Kidney epithelial cell (primary cell): ENCODE measurements around the gene MOSPD3. TPM values are rescaled to one million over a fixed set of nuclear protein-coding genes. Genes with fewer than 3 reads are reported as not detected.
A peak's percentile ranks its signal among the peaks of the same experiment; 100 is the strongest.

Experiments used
- DNase-seq: peaks from one replicate; pipeline ENCODE4 v3.0.0-alpha.2; 2010; ENCODE audit warnings: low read depth
- H3K27me3 ChIP-seq: 2 replicates; pipeline ENCODE4 v1.6.0; 2011; ENCODE audit warnings: low read length; ENCODE audit not compliant: control insufficient read depth, insufficient read depth
- H3K36me3 ChIP-seq: 2 replicates; pipeline ENCODE4 v1.5.1; 2011; ENCODE audit warnings: low read length; ENCODE audit not compliant: control insufficient read depth, insufficient read depth
- H3K4me3 ChIP-seq: 2 replicates; pipeline ENCODE4 v1.5.1; 2011; ENCODE audit warnings: low read depth, mild to moderate bottlenecking, control low read depth, low read length
- total RNA-seq: library from RNA; depleted of rRNA; stranded (reverse); fragments of >200 nt; gene quantifications from 2 replicates; pipeline ENCODE4 v1.2.3, GENCODE V29; 2015
- TF ChIP-seq, protein P1 (sequence below): IDR thresholded peaks from 2 replicates; pipeline ENCODE4 v1.5.1; 2011; ENCODE audit warnings: mild to moderate bottlenecking, moderate library complexity, low read length, control low read depth, inconsistent platforms; ENCODE audit not compliant: insufficient read depth, poor library complexity, severe bottlenecking

MOSPD3 gene
- total RNA-seq, 1 donor from 2014 or later = 14.5 TPM

DNA sequence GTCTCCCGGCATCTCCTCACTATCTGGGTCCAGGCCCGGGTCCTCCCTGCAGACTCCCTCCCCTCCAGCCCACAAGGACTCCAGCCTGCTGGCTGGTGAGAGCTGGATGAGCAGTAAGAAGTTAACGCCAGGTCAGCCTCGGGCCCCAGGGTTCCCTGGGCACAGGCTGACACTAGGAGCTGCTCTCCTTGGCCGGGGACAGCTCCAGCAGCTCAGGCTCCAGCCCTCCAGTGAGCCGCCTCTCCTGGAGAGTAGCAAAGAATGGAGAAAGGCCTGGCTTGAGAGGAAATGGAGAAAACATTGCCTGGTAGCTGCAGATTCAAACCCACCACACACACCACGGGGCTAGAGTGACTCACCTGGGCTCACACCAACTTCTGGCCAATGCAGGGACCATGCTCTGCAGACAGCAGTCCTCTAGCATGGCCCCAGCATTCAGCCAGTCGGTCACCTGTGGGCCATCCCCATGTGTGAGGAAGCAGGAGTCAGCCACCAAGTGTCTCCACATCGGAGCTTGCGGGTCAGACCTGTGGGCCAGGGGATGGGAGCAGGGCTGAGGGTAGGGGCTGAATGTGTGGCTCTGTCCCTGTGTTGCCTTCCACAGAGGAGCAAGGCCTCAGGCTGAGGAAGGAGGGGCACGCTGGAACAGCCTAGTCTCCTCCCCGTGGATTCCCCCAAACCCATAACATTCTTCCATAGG lies 45.2 kb upstream of the MOSPD3 start:
- H3K36me3 ChIP-seq = no peaks in the 10 kb centered on the region
- peaks cover 6% of the 10 kb centered on the region for H3K27me3 ChIP-seq
- H3K4me3 ChIP-seq = no peak overlapping the region
- DNase-seq = no peak
- TF ChIP-seq, protein P1, sequence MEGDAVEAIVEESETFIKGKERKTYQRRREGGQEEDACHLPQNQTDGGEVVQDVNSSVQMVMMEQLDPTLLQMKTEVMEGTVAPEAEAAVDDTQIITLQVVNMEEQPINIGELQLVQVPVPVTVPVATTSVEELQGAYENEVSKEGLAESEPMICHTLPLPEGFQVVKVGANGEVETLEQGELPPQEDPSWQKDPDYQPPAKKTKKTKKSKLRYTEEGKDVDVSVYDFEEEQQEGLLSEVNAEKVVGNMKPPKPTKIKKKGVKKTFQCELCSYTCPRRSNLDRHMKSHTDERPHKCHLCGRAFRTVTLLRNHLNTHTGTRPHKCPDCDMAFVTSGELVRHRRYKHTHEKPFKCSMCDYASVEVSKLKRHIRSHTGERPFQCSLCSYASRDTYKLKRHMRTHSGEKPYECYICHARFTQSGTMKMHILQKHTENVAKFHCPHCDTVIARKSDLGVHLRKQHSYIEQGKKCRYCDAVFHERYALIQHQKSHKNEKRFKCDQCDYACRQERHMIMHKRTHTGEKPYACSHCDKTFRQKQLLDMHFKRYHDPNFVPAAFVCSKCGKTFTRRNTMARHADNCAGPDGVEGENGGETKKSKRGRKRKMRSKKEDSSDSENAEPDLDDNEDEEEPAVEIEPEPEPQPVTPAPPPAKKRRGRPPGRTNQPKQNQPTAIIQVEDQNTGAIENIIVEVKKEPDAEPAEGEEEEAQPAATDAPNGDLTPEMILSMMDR = no peak

DNA sequence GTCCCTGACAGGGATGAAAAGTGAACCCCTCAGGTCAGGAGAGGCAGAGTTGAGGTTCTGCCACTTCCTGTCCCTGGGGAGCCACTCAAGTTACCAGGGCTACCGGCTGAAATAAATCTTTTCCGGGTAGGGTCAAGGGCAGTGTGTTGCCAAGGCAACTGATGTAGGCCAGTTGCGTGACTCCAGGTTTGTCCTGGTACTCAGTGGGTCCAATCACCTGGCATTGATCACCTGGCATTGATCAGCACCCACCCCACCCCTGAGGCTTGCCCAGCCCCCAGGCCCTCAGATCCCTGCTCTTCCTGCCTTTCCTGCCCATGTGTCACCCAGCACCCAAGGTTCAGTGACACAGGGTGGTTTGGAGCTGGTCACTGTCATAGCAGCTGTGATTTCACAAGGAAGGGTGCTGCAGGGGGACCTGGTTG lies 44.6 kb upstream of the MOSPD3 start:
- Histone ChIP-seq H3K27me3 (peaks cover 6% of the 10 kb centered on the region), H3K4me3 (no peak overlapping the region), H3K36me3 (no peaks in the 10 kb centered on the region)
- TF ChIP-seq, protein P1 = no peak
- DNase-seq = no peak

DNA sequence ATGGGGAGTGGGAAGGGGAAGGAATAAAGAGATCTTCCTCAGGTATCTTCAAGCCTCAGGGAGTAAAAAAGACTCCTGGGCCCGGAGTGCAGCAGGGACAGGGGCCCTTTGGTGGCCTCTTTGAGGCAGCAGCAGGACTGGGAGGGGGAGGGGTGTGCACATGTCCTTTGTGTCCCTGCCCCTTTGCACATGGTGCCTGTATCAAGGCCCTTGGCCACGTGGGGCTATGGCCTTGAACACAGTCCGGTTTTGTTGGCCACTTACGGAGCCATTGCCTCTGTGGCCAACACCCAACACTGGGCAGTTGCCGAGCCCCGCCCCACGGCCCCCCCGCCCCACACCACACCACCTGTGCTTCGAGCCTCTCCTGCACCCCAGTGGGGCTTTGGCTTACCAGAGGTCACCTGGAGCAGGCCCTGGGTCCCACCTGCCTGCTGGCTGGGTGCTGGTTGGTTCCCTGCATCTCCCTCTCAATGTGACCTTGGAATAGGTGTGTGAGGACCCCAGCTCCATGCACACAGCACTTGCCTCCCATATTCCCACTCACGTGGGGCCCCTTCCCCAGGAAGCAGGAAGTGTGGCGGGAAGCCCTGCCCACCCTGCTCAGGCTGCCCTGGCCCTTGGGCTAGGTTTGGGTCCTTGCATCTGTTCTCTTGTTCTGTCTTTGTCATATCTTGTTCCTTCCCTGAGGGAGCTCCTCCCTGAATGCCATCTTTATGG lies 44.0 kb upstream of the MOSPD3 start:
- Histone ChIP-seq H3K27me3 (peaks cover 6% of the 10 kb centered on the region), H3K4me3 (no peak overlapping the region), H3K36me3 (no peaks in the 10 kb centered on the region)
- TF ChIP-seq, protein P1 = no peak
- DNase-seq = no peak

DNA sequence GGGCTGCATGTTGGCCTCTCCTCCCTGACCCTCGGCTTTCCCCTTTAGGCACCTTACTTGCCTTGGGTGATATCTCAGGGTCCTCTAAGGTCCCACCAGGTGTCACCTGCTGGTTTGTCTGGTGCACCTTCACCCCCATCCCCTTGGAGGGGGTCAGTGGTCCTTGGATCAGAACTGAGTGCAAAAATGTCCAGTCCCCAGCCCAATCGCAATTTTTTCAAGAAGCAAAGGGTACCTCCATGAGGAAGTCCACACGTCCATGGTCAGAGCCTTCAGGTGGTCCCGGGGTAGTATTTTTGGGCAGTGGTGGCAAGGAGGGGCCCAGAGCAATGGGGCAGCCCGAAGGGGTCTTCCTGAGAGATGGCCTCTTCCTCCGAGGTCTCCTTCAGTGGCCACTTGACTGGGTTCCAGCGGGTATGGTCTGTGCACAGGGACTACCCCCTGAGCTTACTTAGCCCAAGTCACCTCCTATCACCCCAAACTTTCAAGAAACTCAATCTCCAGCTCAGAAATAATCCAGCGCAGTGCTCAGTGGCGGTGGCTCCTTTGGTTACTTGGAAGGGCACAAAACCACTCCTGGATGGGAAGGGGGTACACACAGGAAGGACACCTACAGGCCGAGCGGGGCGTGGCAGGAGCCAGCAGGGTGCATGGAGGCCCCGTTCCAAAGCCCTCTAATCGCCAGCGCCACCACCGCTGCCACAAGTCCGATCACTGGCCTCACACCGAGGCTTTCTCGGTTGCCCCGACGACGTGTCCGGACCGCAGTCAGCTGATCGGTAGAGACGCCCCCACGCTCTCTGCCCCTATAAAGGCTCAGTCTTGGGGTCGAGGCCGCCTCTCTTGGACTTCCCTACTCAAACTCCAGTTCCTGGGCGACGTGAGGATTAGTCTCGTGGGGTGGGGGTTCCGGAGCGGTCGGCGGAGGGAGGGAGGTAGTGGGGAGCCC lies 43.2 kb upstream of the MOSPD3 start:
- H3K27me3 ChIP-seq = peaks cover 6% of the 10 kb centered on the region
- TF ChIP-seq, protein P1 = peak; percentile 42
- DNase-seq = no peak
- no peaks in the 10 kb centered on the region for H3K36me3 ChIP-seq
- H3K4me3 ChIP-seq = peak overlapping the region; percentile 25

DNA sequence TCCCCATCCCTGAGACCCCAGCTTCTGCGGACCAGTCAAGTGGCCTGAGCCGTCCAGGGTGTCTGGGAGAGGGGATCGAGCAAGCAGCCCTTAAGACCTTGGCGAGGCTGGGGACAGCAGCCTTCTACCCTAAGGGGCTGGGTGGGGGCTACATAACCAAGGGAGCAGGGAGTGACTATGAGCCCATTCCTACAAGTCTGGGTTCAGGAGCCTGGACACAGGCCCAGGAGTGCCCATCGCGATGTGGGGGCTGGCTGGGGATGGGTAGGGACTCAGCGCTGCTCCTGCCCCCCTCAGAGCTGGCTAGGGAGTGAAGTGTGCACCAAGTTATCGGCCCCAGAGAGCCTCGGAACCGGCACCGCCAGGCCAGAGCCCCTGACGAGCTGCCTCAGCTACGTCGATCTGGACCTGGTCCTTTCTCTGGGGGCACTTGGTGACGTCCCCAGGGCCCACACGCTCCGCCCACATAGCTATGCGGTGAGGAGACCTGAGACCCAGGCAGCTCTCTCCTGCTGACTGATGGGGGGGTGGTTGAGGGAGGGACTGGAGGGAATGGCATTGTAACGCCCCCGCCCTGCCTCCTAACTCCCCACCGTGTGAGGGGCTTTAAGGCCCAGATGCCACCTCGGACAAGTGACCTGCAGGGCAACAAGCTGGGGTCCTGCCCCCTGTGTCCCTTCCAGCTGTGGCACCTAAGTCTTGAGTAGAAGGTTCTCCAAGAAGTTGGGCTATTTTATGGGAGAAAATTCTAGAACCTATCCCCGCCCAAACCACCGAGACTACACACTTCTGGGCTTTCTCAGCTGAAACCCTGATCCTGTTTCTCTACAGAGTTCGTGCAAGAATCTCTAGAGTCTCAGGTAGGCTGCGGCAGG lies 41.1 kb upstream of the MOSPD3 start:
- Histone ChIP-seq H3K36me3 (no peaks in the 10 kb centered on the region), H3K4me3 (no peak overlapping the region), H3K27me3 (peaks cover 6% of the 10 kb centered on the region)
- no peak for DNase-seq
- TF ChIP-seq, protein P1 = no peak
